ENCODE results near the gene ANKS6.

GRCh38 chr9:98726735-98727134 lies 69.6 kb downstream of the ANKS6 start:
- no peak for TF ChIP-seq CTCF (IDR thresholded peaks at IDR 0.05)
- TF ChIP-seq POLR2AphosphoS5 (IDR thresholded peaks at IDR 0.05) = no peak

All from breast epithelium (tissue), 3 donors.